ENCODE data around the gene ARAP1.
"Not testable (repeated sequence)": the region's sequence is repeated elsewhere in the genome, so short reads cannot be mapped to it uniquely, and the experiment has no call there.

- TF ChIP-seq CTCF (IDR thresholded peaks at IDR 0.05 in 8 of 11, conservative IDR thresholded peaks at IDR 0.05 in 3 of 11); POLR2A (IDR thresholded peaks at IDR 0.05): not testable (repeated sequence)
Observed at GRCh38 chr11:72791228-72791627, 39.0 kb upstream of the ARAP1 start.

Data from spleen (tissue), 7 donors.